Skin epidermis (tissue), 12 donors: ENCODE results near the gene NAA38.

ENCODE experiments used
- H3K27ac ChIP-seq, 21 experiments: fragments of 200-600 bp; sonication (generic) in 11 of 21; one replicate each; pipeline ENCODE4 v1.5.0; 2020; ENCODE audit warnings: mild to moderate bottlenecking in 3 of 21, inconsistent platforms in 2 of 21, moderate library complexity in 2 of 21
- H3K4me3 ChIP-seq, 7 experiments: fragments of 200-600 bp; sonication (generic) in 2 of 7; one replicate each; pipeline ENCODE4 v1.5.0; 2020; ENCODE audit warnings: inconsistent platforms in 2 of 7, mild to moderate bottlenecking in 2 of 7, moderate library complexity in 1 of 7

Gene NAA38

GRCh38 chr17:7834957-7835813 is 22.2 kb downstream of the NAA38 start:
- H3K4me3 ChIP-seq, result peak overlapping the region; percentile 64 to 83 (median 75)

GRCh38 chr17:7834542-7834956 is 22.8 kb downstream of the NAA38 start:
- Histone ChIP-seq H3K27ac (peak overlapping the region; percentile 58 to 100 (median 97)), H3K4me3 (peak overlapping the region; percentile 64 to 83 (median 75))

More at GRCh38 chr17:7834957-7835813, 22.2 kb downstream of the NAA38 start:
- H3K27ac ChIP-seq, result peak overlapping the region; percentile 75 to 100 (median 97)

- H3K27ac ChIP-seq, result peak within 1 kb of the TSS; percentile 58 to 100 (median 97)
- H3K4me3 ChIP-seq, result peak within 1 kb of the TSS; percentile 64 to 83 (median 75)
These were observed 23.4 kb downstream of the NAA38 start, which contains the start of gene KDM6B for GRCh38 chr17:7833795-7834541. KDM6B (plus strand) TSS chr17:7834217; CDS start chr17:7845555, 11,338 bp downstream.

GRCh38 chr17:7833011-7833794 is 24.2 kb downstream of the NAA38 start:
- H3K27ac ChIP-seq, result peak overlapping the region in 9 of 21 experiments; percentile 96 to 99 (median 99)
- peak overlapping the region in 6 of 7 experiments; percentile 64 to 83 (median 77) for H3K4me3 ChIP-seq

GRCh38 chr17:7832431-7832830 is 24.9 kb downstream of the NAA38 start:
- Histone ChIP-seq H3K27ac (no peak overlapping the region), H3K4me3 (no peak overlapping the region)

GRCh38 chr17:7831233-7831632 is 26.1 kb downstream of the NAA38 start:
- Histone ChIP-seq H3K4me3 (no peak overlapping the region), H3K27ac (no peak overlapping the region)

- no peak overlapping the region for H3K4me3 ChIP-seq
These were observed 26.7 kb downstream of the NAA38 start for GRCh38 chr17:7830616-7831015.

GRCh38 chr17:7825206-7825990 is 32.0 kb downstream of the NAA38 start:
- no peak overlapping the region for H3K4me3 ChIP-seq
- H3K27ac ChIP-seq, result no peak overlapping the region

More at GRCh38 chr17:7830616-7831015, 26.7 kb downstream of the NAA38 start:
- H3K27ac ChIP-seq, result no peak overlapping the region

- no peak overlapping the region for H3K4me3 ChIP-seq
- no peak overlapping the region for H3K27ac ChIP-seq
These were observed 33.1 kb downstream of the NAA38 start for GRCh38 chr17:7824021-7824924.

GRCh38 chr17:7823581-7824001 is 33.8 kb downstream of the NAA38 start:
- no peak overlapping the region for H3K4me3 ChIP-seq
- no peak overlapping the region for H3K27ac ChIP-seq

GRCh38 chr17:7822126-7822525 is 35.2 kb downstream of the NAA38 start:
- no peak overlapping the region for H3K27ac ChIP-seq
- no peak overlapping the region for H3K4me3 ChIP-seq

- H3K4me3 ChIP-seq, result no peak overlapping the region
- H3K27ac ChIP-seq, result no peak overlapping the region
These were observed 37.1 kb downstream of the NAA38 start for GRCh38 chr17:7820231-7820630.

GRCh38 chr17:7818746-7819645 is 38.4 kb downstream of the NAA38 start:
- Histone ChIP-seq H3K27ac (no peak overlapping the region), H3K4me3 (no peak overlapping the region)

- no peak overlapping the region for H3K27ac ChIP-seq
These were observed 39.3 kb downstream of the NAA38 start for GRCh38 chr17:7818026-7818425.

GRCh38 chr17:7817643-7817964 is 39.8 kb downstream of the NAA38 start:
- H3K4me3 ChIP-seq, result no peak overlapping the region
- no peak overlapping the region for H3K27ac ChIP-seq

More at GRCh38 chr17:7818026-7818425, 39.3 kb downstream of the NAA38 start:
- H3K4me3 ChIP-seq, result no peak overlapping the region

GRCh38 chr17:7816926-7817642 is 40.3 kb downstream of the NAA38 start:
- no peak overlapping the region for H3K27ac ChIP-seq
- no peak overlapping the region for H3K4me3 ChIP-seq
